Measurements from ENCODE around the gene PHF21A. TPM values are rescaled to one million over a fixed set of nuclear protein-coding genes. Genes with fewer than 3 reads are reported as not detected.

PHF21A gene
- total and polyA plus RNA-seq, 10 of the 15 experiments (the other 5 are each of a cell fraction or from before 2014, with no cell fraction given) = 2.6 to 37.2 (median 16.0) TPM

DNA sequence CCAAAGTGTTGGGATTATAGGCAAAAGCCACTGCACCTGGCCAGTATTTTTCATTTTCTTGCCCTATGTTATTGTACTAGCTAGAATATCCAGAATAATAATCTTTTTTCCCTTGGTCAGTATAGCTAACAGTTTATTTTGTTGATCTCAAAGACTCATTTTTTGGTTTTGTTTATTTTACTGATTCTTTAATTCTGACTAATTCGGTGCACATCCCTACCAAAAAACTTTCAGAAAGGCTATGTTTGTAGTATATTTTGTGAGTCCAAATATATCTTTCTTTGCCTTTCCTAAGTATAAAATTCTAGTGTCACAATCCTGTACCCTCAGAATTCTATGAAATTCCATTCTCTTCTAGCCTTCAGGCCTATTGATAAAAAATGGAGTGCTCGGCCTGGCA lies 84.3 kb downstream of the PHF21A start (continued):
- TF ChIP-seq, protein P1, sequence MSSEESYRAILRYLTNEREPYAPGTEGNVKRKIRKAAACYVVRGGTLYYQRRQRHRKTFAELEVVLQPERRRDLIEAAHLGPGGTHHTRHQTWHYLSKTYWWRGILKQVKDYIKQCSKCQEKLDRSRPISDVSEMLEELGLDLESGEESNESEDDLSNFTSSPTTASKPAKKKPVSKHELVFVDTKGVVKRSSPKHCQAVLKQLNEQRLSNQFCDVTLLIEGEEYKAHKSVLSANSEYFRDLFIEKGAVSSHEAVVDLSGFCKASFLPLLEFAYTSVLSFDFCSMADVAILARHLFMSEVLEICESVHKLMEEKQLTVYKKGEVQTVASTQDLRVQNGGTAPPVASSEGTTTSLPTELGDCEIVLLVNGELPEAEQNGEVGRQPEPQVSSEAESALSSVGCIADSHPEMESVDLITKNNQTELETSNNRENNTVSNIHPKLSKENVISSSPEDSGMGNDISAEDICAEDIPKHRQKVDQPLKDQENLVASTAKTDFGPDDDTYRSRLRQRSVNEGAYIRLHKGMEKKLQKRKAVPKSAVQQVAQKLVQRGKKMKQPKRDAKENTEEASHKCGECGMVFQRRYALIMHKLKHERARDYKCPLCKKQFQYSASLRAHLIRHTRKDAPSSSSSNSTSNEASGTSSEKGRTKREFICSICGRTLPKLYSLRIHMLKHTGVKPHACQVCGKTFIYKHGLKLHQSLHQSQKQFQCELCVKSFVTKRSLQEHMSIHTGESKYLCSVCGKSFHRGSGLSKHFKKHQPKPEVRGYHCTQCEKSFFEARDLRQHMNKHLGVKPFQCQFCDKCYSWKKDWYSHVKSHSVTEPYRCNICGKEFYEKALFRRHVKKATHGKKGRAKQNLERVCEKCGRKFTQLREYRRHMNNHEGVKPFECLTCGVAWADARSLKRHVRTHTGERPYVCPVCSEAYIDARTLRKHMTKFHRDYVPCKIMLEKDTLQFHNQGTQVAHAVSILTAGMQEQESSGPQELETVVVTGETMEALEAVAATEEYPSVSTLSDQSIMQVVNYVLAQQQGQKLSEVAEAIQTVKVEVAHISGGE (CRISPR knock-in tag; IDR thresholded peaks at IDR 0.05) = no peak
- no peak for TF ChIP-seq E4F1 (IDR thresholded peaks at IDR 0.05; ENCODE audit: borderline replicate concordance, partially characterized antibody)
- no peak for TF ChIP-seq JUNB (IDR thresholded peaks at IDR 0.05)

- SMC1A ChIA-PET (ENCODE audit: uncharacterized antibody, unreplicated experiment) = no interaction called here
- Histone ChIP-seq H3K9me3 (replicated peaks; ENCODE audit: control insufficient read depth, insufficient read depth, low read length) (no peaks in the 10 kb centered on the region), H2AFZ (ENCODE audit: control insufficient read depth, low read depth, low read length) (no peak overlapping the region), H3K27me3 (replicated peaks in 1 of 2; ENCODE audit: control insufficient read depth in 2 of 2, insufficient read depth in 2 of 2, low read length in 1 of 2) (no peaks in the 10 kb centered on the region), H3K79me2 (ENCODE audit: control insufficient read depth, insufficient read depth, low read length) (no peaks in the 10 kb centered on the region), H3K4me2 (ENCODE audit: control insufficient read depth, insufficient read depth) (no peak overlapping the region), H3K36me3 (ENCODE audit: control insufficient read depth in 2 of 2, insufficient read depth in 2 of 2, low read length in 1 of 2) (peaks cover 0 to 2% of the 10 kb centered on the region in 2 experiments; a peak in 1 of 4 replicates), H4K20me1 (ENCODE audit: control insufficient read depth, insufficient read depth) (no peaks in the 10 kb centered on the region), H3K4me3 (no peak overlapping the region), H3K27ac (ENCODE audit: control insufficient read depth, insufficient read depth) (no peak overlapping the region), H3K4me1 (ENCODE audit: control insufficient read depth, insufficient read depth, low read length) (no peaks in the 10 kb centered on the region), H3K9ac (ENCODE audit: control insufficient read depth, insufficient read depth, low read length) (no peak overlapping the region)
- no peak for DNase-seq (ENCODE audit: low read depth, low spot score)
- RAD21 ChIA-PET (ENCODE audit: unreplicated experiment) = no interaction called here
- 98% methylated on average over 2 of the region's 2 CpGs for WGBS (ENCODE audit: insufficient coverage, insufficient replicate concordance, low lambda C conversion rate, missing lambda C conversion rate)
- intact Hi-C loops (cut with micrococcal nuclease; ENCODE audit: unreplicated experiment) (no loop called here), in situ Hi-C loops (cut with MboI) (no loop called here)
- CTCF ChIA-PET = interaction anchor here (1.9 kb wide), 1 partner anchor 71 kb away, joined by 9 read pairs; no protein-coding TSS in a partner anchor
- no peak for TF ChIP-seq POLR2A (IDR thresholded peaks at IDR 0.05; ENCODE audit: low read depth, low read length)
- TF ChIP-seq FOS (IDR thresholded peaks at IDR 0.05; ENCODE audit: borderline replicate concordance, extremely low read depth, insufficient read length) = no peak
- POLR2A ChIA-PET = interaction anchor here (0.6 kb wide), 1 partner anchor 575 kb away, joined by 3 read pairs; no protein-coding TSS in a partner anchor
- no TSS peak for BruUV-seq (replicated peaks)
- FAIRE-seq = no peak
- no peak for ATAC-seq
Measured at GRCh38 chr11:46036009-46036408, 85.2 kb downstream of the PHF21A start.

Data from GM12878 (cell line).